ACHN (cell line): ENCODE results near the gene ACOT7.
"Not testable (repeated sequence)": the region's sequence is repeated elsewhere in the genome, so short reads cannot be mapped to it uniquely, and the experiment has no call there.

Experiments
- DNase-seq: peaks from one replicate; pipeline ENCODE4 v3.0.0-alpha.2; 2015
- in situ Hi-C: cut with HindIII; loops from 2 replicates; pipeline ENCODE4 v1.10.0; 2017; ENCODE audit warnings: low sequenced_read_pairs, low pct_ligation_motif_present, low pct_unique_long_range_greater_than_20kb

Gene ACOT7

GRCh38 chr1:6373961-6374720 lies 19.4 kb downstream of the ACOT7 start:
- no peak for DNase-seq
- in situ Hi-C loops = no loop called here

GRCh38 chr1:6372236-6372635 lies 21.3 kb downstream of the ACOT7 start:
- in situ Hi-C loops, DNase-seq: not testable (repeated sequence)

GRCh38 chr1:6370006-6370405 lies 23.6 kb downstream of the ACOT7 start:
- DNase-seq = no peak
- in situ Hi-C loops = no loop called here

GRCh38 chr1:6367381-6368012 lies 26.1 kb downstream of the ACOT7 start:
- DNase-seq = no peak
- in situ Hi-C loops = no loop called here

GRCh38 chr1:6365047-6365446 lies 28.5 kb downstream of the ACOT7 start:
- in situ Hi-C loops = no loop called here
- no peak for DNase-seq

- in situ Hi-C loops = not testable (repeated sequence)
- DNase-seq = peak; percentile 43
Measured at GRCh38 chr1:6363085-6363884, 30.3 kb downstream of the ACOT7 start.

GRCh38 chr1:6361124-6361775 lies 32.3 kb downstream of the ACOT7 start:
- in situ Hi-C loops = no loop called here
- DNase-seq = no peak

- no peak for DNase-seq
- in situ Hi-C loops = no loop called here
Measured at GRCh38 chr1:6360517-6361070, 33.0 kb downstream of the ACOT7 start.

GRCh38 chr1:6360117-6360496 lies 33.5 kb downstream of the ACOT7 start:
- in situ Hi-C loops = no loop called here
- DNase-seq = no peak

GRCh38 chr1:6359216-6360116 lies 34.1 kb downstream of the ACOT7 start:
- in situ Hi-C loops = no loop called here
- peak; percentile 59 for DNase-seq

GRCh38 chr1:6358757-6359201 lies 34.8 kb downstream of the ACOT7 start:
- in situ Hi-C loops = no loop called here
- no peak for DNase-seq

- in situ Hi-C loops = no loop called here
- DNase-seq = no peak
Measured at GRCh38 chr1:6358144-6358624, 35.4 kb downstream of the ACOT7 start.

GRCh38 chr1:6357243-6357936 lies 36.2 kb downstream of the ACOT7 start:
- no peak for DNase-seq
- in situ Hi-C loops = no loop called here

GRCh38 chr1:6355621-6356020 lies 37.9 kb downstream of the ACOT7 start:
- in situ Hi-C loops = no loop called here
- DNase-seq = no peak

GRCh38 chr1:6354659-6355317 lies 38.8 kb downstream of the ACOT7 start:
- in situ Hi-C loops = no loop called here
- no peak for DNase-seq

- in situ Hi-C loops = no loop called here
- no peak for DNase-seq
Measured at GRCh38 chr1:6353955-6354658, 39.5 kb downstream of the ACOT7 start.
